ENCODE results near the gene KCNRG. TPM values are rescaled to one million over a fixed set of nuclear protein-coding genes. Genes with fewer than 3 reads are reported as not detected.
"Not testable (repeated sequence)": the region's sequence is repeated elsewhere in the genome, so short reads cannot be mapped to it uniquely, and the experiment has no call there.

KCNRG gene, protein sequence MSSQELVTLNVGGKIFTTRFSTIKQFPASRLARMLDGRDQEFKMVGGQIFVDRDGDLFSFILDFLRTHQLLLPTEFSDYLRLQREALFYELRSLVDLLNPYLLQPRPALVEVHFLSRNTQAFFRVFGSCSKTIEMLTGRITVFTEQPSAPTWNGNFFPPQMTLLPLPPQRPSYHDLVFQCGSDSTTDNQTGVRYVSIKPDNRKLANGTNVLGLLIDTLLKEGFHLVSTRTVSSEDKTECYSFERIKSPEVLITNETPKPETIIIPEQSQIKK
- total RNA-seq = 5.9 and 10.7 TPM in 2 replicates

DNA sequence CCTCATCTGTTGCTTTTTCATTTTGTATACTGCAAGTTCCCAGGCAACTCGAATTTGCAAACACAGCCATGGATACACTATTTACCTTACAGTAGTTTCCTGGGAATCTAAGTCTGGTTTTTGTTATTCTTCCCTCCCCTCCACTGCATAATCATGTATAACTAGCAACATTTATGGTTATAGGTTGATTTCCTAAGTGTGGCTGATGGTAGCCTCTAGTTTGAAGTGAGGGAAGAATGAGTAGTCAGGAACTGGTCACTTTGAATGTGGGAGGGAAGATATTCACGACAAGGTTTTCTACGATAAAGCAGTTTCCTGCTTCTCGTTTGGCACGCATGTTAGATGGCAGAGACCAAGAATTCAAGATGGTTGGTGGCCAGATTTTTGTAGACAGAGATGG lies at the start of gene KCNRG:
Gene KCNRG (plus strand): TSS at position 187 of the 400 bp plus-strand sequence. CDS start 50 bp downstream, at position 237.
- DNase-seq (ENCODE audit: low read depth in 2 of 2) = peak; percentile 55

DNA sequence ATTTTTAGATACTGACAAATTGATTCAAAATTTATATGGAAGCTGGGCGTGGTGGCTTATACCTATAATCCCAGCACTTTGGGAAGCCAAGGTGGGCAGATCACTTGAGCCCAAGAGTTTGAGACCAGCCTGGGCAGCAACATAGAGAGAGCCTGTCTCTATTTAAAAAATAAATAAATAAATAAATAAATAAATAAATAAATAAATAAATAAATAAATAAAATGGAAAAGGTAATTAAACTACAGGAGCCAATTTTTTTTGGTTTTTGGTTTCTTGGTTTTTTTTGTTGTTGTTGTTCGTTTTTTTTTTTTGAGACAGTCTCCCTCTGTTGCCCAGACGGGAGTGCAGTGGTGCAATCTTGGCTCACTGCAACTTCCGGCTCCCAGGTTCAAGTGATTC lies 47.8 kb upstream of the KCNRG start:
- DNase-seq (ENCODE audit: low read depth in 2 of 2) = no peak

DNA sequence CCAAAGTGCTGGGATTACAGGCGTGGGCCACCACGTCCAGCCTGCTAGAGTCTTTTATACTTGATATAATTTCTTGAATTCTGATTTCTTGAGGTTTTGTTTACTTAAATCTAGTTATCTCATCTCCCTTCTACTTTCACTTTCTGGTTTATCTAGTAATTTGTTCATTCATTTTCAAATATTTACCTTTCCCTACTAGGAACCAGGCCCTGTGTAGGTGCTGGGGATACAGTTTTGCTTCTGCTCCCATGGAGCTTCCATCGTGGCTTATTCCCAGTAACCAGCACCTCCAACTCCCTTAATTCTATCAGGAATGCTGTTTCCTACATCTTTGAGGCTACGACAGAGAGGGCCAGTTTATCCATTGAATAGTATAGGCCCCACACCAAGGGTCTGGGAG lies 42.5 kb upstream of the KCNRG start:
- no peak for DNase-seq (ENCODE audit: low read depth in 2 of 2)

DNA sequence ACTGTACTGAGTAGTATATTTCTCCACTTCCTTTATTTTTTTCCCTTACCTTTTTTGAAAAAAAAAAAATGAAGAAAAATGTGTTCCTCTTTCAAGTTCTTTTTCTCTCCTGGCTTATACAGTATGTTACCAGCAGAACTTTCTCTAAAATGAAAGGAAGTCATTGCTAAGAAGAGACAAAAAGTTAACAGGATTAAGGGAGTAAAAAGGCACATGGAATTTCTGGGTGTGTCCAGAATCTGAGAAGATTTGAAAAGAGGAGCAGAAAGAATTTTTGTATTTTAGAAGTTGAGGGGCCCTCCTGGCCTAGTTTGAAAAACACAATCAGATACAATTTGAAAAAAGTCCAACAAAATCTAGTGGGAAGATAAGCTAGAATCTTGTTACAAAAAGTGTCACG lies 39.4 kb upstream of the KCNRG start:
- DNase-seq (ENCODE audit: low read depth in 2 of 2) = no peak

GRCh38 chr13:49976314-49977258 lies 38.7 kb upstream of the KCNRG start:
- peak; percentile 77 to 84 for DNase-seq (ENCODE audit: low read depth in 2 of 2)

DNA sequence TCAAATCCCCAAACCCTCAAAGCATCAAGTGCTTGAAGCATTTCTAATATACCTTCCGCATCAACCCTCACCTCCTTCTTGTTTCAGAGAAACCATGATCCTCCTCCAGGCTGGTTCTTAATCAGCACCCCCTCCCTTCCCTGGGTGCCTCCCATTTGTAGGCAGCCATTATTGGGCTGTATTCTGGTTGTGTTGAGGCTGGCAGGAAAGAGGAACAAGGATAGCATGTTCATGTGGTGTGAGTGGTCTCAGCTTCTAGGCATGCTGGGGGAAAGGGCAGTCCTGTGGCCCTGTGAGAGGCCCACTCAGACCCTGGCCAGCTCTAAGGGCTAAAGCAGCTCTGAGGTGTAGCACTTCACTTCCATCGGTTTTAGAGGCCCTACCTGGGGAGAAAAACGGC lies 37.3 kb upstream of the KCNRG start:
- DNase-seq (ENCODE audit: low read depth in 2 of 2) = no peak

GRCh38 chr13:49980266-49980665 lies 35.0 kb upstream of the KCNRG start:
- DNase-seq (ENCODE audit: low read depth in 2 of 2) = no peak

- DNase-seq (ENCODE audit: low read depth in 2 of 2) = no peak
Observed at GRCh38 chr13:49985129-49985528, 30.1 kb upstream of the KCNRG start.

- no peak for DNase-seq (ENCODE audit: low read depth in 2 of 2)
Observed at GRCh38 chr13:49986471-49986870, 28.8 kb upstream of the KCNRG start.

DNA sequence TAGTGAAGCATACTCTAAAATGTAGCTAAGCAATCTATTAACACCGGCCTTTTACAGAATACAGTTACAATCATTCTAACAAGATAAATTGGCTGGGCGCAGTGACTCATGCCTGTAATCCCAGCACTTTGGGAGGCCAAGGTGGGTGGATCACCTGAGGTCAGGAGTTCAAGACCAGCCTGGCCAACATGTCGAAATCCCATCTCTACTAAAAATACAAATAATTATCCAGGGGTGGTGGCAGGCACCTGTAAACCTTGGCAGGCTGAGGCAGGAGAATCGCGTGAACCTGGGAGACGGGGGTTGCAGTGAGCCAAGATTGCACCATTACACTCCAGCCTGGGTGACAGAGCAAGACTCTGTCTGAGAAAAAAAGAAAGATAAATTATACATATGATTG lies 24.6 kb upstream of the KCNRG start:
- DNase-seq (ENCODE audit: low read depth in 2 of 2) = not testable (repeated sequence)

DNA sequence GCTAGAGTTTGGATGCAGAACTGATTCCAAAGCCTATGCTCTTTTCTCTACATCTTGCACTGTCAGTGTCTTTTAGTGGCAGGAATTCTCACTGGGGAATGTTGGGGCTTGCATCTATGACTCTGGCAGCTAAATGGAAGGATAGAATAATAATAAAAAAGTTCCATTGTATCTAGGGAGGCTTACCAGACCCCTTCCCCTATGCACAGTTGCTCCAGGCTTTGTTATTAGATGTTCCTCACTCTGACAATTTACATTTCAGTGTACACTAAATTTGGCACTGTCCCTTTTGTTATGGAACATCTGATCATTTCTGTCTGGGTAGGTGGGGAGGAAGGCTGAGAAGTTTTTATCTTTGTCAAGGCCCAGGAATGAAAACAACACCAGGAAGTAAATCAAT lies 22.1 kb upstream of the KCNRG start:
- no peak for DNase-seq (ENCODE audit: low read depth in 2 of 2)

- DNase-seq (ENCODE audit: low read depth in 2 of 2) = no peak
Observed at GRCh38 chr13:49993666-49994065, 21.6 kb upstream of the KCNRG start.

DNA sequence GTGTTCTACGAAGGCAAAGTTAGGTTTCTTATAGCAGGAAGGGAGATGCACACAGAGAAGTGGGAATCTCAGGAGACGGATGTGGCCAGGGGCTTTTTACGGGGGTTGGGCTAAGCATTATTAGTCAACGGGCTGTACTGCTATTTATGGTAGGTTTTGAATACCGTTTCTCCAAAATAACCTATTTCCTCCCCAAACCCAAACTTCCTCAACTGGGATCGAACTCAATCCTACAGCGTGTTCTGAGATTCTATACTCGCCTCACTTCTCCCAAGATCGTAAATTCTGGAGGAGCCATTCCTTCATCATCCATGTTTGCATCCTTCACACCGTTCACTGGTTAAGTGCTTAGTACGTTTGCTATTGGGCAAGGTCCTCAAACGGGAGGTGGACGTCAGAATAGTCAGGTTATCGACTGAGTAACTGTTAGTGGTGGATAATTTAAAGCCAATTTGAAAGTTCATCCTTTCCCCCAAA lies 19.6 kb upstream of the KCNRG start:
- DNase-seq (ENCODE audit: low read depth in 2 of 2) = peak; percentile 35 to 53

GRCh38 chr13:49996161-49996915 lies 18.9 kb upstream of the KCNRG start:
- peak; percentile 48 to 95 for DNase-seq (ENCODE audit: low read depth in 2 of 2)

DNA sequence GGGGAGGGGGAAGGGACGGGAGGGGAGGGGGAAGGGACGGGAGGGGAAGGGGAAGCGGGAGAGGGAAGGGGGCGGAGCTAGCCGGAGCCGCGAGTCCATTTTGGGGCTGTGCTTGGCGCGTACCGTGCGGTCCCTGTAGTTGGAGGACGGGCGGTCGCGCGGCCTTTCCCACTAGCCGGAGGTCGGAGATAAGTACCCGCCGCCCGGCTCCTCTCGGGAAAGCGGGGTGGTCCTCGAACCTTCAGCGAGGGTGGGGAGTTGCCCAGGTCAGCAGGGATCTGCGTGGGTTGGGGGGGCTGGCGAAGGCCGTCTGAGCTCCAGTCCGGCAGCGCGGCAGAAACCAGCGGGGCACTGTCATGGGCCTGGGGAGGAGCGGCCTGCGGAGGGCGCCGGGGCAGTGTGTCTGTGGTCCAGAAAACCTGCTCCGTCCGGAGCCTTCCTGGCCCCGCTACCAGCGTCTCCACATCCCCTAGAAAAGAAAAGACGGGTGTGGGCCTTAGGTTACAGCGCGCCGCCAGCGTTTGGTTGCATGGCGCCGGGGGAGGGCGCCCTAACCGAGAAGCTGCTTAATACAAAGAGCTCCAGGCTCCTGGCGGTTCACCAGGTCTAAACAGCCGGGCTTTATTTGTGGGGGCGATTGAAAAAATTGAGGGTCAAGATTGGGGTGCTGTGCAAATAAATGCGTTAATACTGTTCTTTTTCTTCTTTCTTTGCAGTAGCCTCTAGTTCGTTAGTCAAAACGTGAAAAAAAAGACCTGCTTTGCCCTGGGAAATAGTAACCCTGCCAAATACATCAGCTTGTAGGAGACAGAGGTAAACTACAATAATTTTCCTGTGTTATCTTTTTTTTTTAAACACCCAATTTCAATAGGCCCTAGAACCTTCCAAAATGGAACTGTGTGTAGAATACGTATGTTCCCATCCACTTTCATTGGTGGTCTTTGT lies 18.0 kb upstream of the KCNRG start, which contains the start of gene TRIM13:
Gene TRIM13 (plus strand): TSS at position 92 of the 945 bp plus-strand sequence. CDS start 14,899 bp downstream, outside the sequence.
- peak; percentile 93 to 94 for DNase-seq (ENCODE audit: low read depth in 2 of 2)

GRCh38 chr13:49997955-49998354 lies 17.3 kb upstream of the KCNRG start:
- DNase-seq (ENCODE audit: low read depth in 2 of 2) = no peak

- no peak for DNase-seq (ENCODE audit: low read depth in 2 of 2)
Observed at GRCh38 chr13:49998714-49999624, 16.3 kb upstream of the KCNRG start.

DNA sequence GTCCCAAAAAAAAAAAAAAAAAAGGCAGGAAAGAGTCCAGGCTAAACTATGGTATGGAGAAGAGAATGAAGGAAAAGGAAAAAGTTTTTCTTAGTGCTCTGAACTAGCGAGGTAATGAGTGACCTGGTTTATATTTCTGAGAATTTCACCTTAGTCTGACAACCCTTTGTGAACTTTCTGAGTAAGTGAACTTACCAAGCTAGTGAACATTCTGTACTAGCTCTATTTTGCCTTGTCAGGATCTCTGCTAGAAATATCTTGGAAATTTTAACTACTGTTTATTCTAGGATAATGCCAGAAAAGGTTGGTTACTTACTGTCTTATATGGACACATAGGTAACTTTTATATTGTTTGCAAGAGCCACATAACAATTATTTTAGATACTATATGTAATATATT lies 14.0 kb upstream of the KCNRG start:
- no peak for DNase-seq (ENCODE audit: low read depth in 2 of 2)

GRCh38 chr13:50006426-50007135 lies 8.7 kb upstream of the KCNRG start:
- DNase-seq (ENCODE audit: low read depth in 2 of 2) = no peak
